Measurements from ENCODE around the gene ADCY2. TPM values are rescaled to one million over a fixed set of nuclear protein-coding genes. Genes with fewer than 3 reads are reported as not detected.

ADCY2 gene
- total and polyA plus RNA-seq, 9 of the 15 experiments (the other 6 are each of a cell fraction or from before 2014, with no cell fraction given), result 0.01 to 0.15 (median 0.03) TPM; not detected in 5

- H3K4me2 ChIP-seq (ENCODE audit: insufficient read depth, low read length), result no peak overlapping the region
- TF ChIP-seq SOX6 (IDR thresholded peaks at IDR 0.05), result no peak
- no peak for TF ChIP-seq MCM5 (IDR thresholded peaks at IDR 0.05; ENCODE audit: low read depth)
- TF ChIP-seq NFRKB (IDR thresholded peaks at IDR 0.05; ENCODE audit: low read depth), result no peak
- TF ChIP-seq PURB (CRISPR knock-in tag; IDR thresholded peaks at IDR 0.05; ENCODE audit: low read depth), result no peak
- no peak for TF ChIP-seq L3MBTL2 (IDR thresholded peaks at IDR 0.05)
- no peak for TF ChIP-seq SUPT5H (IDR thresholded peaks at IDR 0.05)
- no peak for TF ChIP-seq ZNF764 (CRISPR knock-in tag; IDR thresholded peaks at IDR 0.05; ENCODE audit: low read depth)
- no peak for TF ChIP-seq ATF3 (IDR thresholded peaks at IDR 0.05)
- TF ChIP-seq ATF3 (CRISPR knock-in tag; conservative IDR thresholded peaks at IDR 0.05), result no peak
- TF ChIP-seq BRF2 (IDR thresholded peaks at IDR 0.05; ENCODE audit: borderline replicate concordance, insufficient read depth, insufficient read length), result no peak
- no peak for TF ChIP-seq ZBTB49 (CRISPR knock-in tag; IDR thresholded peaks at IDR 0.05; ENCODE audit: borderline replicate concordance)
- no peaks in the 10 kb centered on the region for H3K36me3 ChIP-seq (ENCODE audit: control insufficient read depth, insufficient read depth, low read length)
- POLR2A ChIA-PET, result no interaction called here
- no peaks in the 10 kb centered on the region for H3K79me2 ChIP-seq (ENCODE audit: control insufficient read depth, insufficient read depth, low read length)
- in situ Hi-C loops (cut with MboI) (no loop called here), intact Hi-C loops (cut with micrococcal nuclease) (no loop called here)
- DNase-seq (ENCODE audit: extremely low read depth in 1 of 4, low spot score in 3 of 4), result no peak
- no peak for ATAC-seq
- H2AFZ ChIP-seq (ENCODE audit: low read depth, low read length), result no peak overlapping the region
- no peaks in the 10 kb centered on the region for H3K4me1 ChIP-seq (replicated peaks in 1 of 2; ENCODE audit: control insufficient read depth in 2 of 2, insufficient read depth in 2 of 2, low read length in 2 of 2)
- H3K27me3 ChIP-seq (ENCODE audit: control insufficient read depth in 2 of 2, insufficient read depth in 2 of 2, low read length in 2 of 2), result peaks cover 0 to 4% of the 10 kb centered on the region in 2 experiments; a peak in 1 of 5 replicates
- H3K9me3 ChIP-seq (replicated peaks; ENCODE audit: control insufficient read depth, insufficient read depth, low read depth, low read length), result no peaks in the 10 kb centered on the region
- WGBS (ENCODE audit: insufficient coverage, low coverage, missing lambda C conversion rate), result 0% methylated on average over 6 of the region's 6 CpGs
- CTCF ChIA-PET (ENCODE audit: low intra/inter-chr PET ratio), result no interaction called here
- no TSS peak for BruUV-seq (replicated peaks)
- no peak overlapping the region for H3K27ac ChIP-seq (ENCODE audit: extremely low read depth, low read depth, low read length)
- no peak overlapping the region for H3K4me3 ChIP-seq
- H3K9ac ChIP-seq (ENCODE audit: insufficient read depth in 1 of 2, low read depth in 2 of 2, low read length in 2 of 2), result no peak overlapping the region
- H3K9me1 ChIP-seq (ENCODE audit: control insufficient read depth, insufficient read depth, low read length), result no peaks in the 10 kb centered on the region
- no peaks in the 10 kb centered on the region for H4K20me1 ChIP-seq (replicated peaks; ENCODE audit: control insufficient read depth, insufficient read depth, low read length)
- no peak for FAIRE-seq
These were observed 254.8 kb downstream of the ADCY2 start for GRCh38 chr5:7650755-7651154.

Data from K562 (cell line).